ENCODE measurements around the gene PASK. TPM values are rescaled to one million over a fixed set of nuclear protein-coding genes. Genes with fewer than 3 reads are reported as not detected.

Gene PASK
- total and polyA plus RNA-seq, 8 donors, result 0.58 to 56.7 (median 5.9) TPM

DNA sequence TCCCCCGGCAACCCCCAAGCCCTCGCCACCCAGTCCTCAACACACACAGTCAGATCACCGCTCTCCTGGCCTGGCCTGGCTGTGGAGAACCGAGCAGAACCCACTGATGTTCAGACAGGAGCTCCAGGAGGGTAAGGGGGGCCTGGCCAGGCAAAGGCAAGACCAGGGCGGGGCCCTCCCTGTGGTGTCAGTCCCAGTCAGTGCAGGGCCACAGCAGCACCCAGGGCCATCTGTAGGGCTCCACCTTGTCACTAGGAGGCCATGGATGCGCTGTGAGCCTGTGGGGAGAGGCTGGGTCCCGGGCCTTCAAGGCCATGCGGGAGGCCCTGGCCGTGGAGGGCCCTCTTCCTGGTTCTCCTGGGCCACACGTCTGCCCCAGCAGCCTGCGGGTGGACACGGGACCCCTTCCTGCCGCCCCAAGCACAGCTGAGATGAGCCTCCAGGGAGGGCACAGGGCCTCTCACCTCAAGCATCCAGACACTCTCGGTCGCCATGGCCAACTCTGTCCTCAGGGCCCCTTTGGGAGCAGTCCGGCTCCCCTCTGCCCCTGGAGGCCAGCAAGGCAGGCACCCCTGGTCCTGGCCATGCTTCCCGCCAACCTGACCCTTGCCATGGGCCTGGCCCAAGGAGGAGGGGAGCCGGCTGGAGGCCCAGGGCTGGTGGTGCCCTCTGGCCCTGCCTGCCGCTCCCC lies 41.2 kb upstream of the PASK start:
- intact Hi-C loops (cut with DNase I; ENCODE audit: low total_unique reads), result no loop called here
- WGBS, 5 donors, result 84 to 91% (median 88%) methylated on average over 7 to 19 of the region's 19 CpGs
- no peak for TF ChIP-seq EP300 (IDR thresholded peaks at IDR 0.05)
- no peak for TF ChIP-seq POLR2AphosphoS5 (IDR thresholded peaks at IDR 0.05)
- TF ChIP-seq, protein P1, sequence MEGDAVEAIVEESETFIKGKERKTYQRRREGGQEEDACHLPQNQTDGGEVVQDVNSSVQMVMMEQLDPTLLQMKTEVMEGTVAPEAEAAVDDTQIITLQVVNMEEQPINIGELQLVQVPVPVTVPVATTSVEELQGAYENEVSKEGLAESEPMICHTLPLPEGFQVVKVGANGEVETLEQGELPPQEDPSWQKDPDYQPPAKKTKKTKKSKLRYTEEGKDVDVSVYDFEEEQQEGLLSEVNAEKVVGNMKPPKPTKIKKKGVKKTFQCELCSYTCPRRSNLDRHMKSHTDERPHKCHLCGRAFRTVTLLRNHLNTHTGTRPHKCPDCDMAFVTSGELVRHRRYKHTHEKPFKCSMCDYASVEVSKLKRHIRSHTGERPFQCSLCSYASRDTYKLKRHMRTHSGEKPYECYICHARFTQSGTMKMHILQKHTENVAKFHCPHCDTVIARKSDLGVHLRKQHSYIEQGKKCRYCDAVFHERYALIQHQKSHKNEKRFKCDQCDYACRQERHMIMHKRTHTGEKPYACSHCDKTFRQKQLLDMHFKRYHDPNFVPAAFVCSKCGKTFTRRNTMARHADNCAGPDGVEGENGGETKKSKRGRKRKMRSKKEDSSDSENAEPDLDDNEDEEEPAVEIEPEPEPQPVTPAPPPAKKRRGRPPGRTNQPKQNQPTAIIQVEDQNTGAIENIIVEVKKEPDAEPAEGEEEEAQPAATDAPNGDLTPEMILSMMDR (IDR thresholded peaks at IDR 0.05), result no peak
- no peak for TF ChIP-seq POLR2A (IDR thresholded peaks at IDR 0.05)

DNA sequence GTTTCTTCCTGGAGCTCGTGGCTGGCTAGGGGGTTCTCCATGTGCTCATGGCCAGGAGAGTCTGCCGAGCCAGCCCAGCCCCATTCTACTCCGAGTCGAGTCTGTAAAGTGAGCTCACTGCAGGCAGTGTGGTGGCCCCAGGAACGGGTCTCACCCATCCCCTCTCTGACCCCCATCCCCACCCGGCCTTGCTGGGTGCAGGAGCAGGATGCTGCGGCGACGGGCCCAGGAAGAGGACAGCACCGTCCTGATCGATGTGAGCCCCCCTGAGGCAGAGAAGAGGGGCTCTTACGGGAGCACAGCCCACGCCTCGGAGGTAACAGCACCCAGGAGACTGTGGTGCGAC lies 40.6 kb upstream of the PASK start:
- no peaks in the 10 kb centered on the region for H3K9me3 ChIP-seq
- no peak overlapping the region for H3K4me3 ChIP-seq
- no peak for DNase-seq
- 85 to 94% (median 88%) methylated on average over 10 to 15 of the region's 15 CpGs for WGBS, 5 donors
- no peak overlapping the region for H3K27ac ChIP-seq
- H3K36me3 ChIP-seq, result no peaks in the 10 kb centered on the region
- peaks cover 0 to 19% (median 0%) of the 10 kb centered on the region in 3 donors for H3K27me3 ChIP-seq
- TF ChIP-seq POLR2A (IDR thresholded peaks at IDR 0.05) (no peak), EP300 (IDR thresholded peaks at IDR 0.05) (no peak), POLR2AphosphoS5 (IDR thresholded peaks at IDR 0.05) (no peak)
- TF ChIP-seq, protein P1 (IDR thresholded peaks at IDR 0.05), result no peak
- intact Hi-C loops (cut with DNase I; ENCODE audit: low total_unique reads), result no loop called here
- H3K4me1 ChIP-seq, result peaks cover 0 to 33% (median 7%) of the 10 kb centered on the region in 4 donors

More for the DNA sequence above, 41.2 kb upstream of the PASK start:
- no peak for DNase-seq
- Histone ChIP-seq H3K36me3 (no peaks in the 10 kb centered on the region), H3K4me1 (peaks cover 0 to 33% (median 7%) of the 10 kb centered on the region in 4 donors), H3K4me3 (no peak overlapping the region), H3K9me3 (no peaks in the 10 kb centered on the region), H3K27me3 (peaks cover 0 to 19% (median 0%) of the 10 kb centered on the region in 3 donors), H3K27ac (peak overlapping the region in 1 of 5 donors; percentile 43)

DNA sequence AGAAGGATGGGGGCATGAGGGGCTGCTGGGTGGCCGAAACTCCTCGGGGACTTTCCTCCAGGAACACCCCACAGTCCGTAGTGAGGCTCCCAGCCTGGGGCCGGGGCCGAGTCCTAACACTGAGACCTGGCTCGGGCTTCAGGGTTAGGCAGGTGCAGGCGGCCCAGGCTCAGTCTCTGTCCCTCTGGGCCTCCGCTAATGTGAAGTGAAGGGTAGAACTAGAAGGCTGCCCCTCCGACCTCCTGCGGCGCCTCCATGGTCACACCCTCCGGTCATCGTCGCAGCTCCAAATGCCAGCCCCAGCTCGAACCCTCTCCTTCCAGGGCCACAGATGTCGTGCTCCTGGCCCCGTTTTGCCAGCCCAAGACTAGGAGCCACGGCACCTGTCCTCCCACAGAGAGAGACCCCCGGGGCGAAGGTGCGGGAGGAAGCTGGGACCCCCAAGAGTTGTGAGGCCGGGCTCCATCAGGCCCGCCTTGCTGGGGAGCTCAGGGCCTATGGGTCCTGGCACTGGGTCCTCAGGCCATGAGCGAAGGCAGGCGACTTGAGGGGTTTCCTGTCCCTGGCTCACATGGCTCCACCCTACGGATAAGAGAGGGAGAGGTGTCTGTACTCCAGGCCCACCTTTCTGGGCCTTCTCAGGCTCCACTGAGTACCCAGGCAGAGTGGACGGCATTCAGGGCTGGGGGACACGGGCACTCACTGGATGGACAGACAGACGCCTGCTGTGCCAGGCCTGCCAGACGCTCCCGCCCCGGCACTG lies 40.0 kb upstream of the PASK start:
- peaks cover 0 to 3% (median 0%) of the 10 kb centered on the region in 4 donors for H3K36me3 ChIP-seq
- no peak for DNase-seq
- TF ChIP-seq POLR2A (IDR thresholded peaks at IDR 0.05), result no peak
- TF ChIP-seq, protein P1 (IDR thresholded peaks at IDR 0.05), result no peak
- no peak for TF ChIP-seq EP300 (IDR thresholded peaks at IDR 0.05)
- TF ChIP-seq POLR2AphosphoS5 (IDR thresholded peaks at IDR 0.05), result no peak
- H3K4me3 ChIP-seq, result peak overlapping the region; percentile 6 to 34 (median 29)
- H3K27ac ChIP-seq, result peak overlapping the region in 3 of 5 donors; percentile 59 to 73 (median 62)
- WGBS, 5 donors, result 89 to 94% (median 92%) methylated on average over 24 to 32 of the region's 32 CpGs
- H3K27me3 ChIP-seq, result peaks cover 0 to 19% (median 0%) of the 10 kb centered on the region in 3 donors
- H3K4me1 ChIP-seq, result peaks cover 0 to 33% (median 7%) of the 10 kb centered on the region in 4 donors
- intact Hi-C loops (cut with DNase I; ENCODE audit: low total_unique reads), result no loop called here
- H3K9me3 ChIP-seq, result no peaks in the 10 kb centered on the region

DNA sequence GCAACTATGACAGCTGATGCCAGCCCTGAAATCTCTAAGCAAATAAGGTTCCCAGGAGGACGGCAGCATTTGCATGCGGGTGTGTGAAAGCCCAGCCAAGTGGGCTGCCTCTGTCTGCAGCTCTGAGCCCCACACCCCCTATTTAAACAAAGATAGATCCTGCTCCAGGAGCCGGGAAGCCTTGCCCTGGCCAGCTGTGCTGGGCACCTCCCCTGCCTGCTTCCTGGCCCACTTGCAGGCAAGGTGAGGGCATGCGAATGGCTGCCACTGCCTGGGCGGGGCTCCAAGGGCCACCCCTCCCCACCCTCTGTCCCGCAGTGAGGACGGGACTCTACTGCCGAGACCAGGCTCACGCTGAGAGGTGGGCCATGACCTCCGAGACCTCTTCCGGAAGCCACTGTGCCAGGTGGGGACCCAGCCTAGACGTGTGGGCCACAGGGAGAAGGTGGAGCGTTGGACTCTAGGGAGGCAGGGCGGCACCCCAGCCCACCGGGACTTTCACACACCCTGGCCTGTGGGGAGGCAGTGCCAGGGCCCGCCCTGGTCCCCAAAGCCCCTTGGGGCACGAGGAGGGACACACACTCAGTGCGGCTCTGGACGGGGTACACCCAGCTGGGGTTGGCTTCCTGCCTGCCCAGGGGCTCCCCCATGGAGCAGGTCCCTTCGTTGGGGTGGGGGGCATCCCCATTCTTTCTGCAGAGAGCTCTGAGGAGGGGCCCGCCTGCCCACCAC lies 39.3 kb upstream of the PASK start, which contains the start of gene ANO7:
Gene ANO7, plus strand, starts transcription at position 317 of the 732 bp plus-strand sequence. CDS start 1,387 bp downstream, outside the sequence.
- peaks cover 0 to 33% (median 7%) of the 10 kb centered on the region in 4 donors for H3K4me1 ChIP-seq
- no peaks in the 10 kb centered on the region for H3K9me3 ChIP-seq
- peak within 1 kb of the TSS; percentile 6 to 34 (median 29) for H3K4me3 ChIP-seq
- no peak for TF ChIP-seq POLR2A (IDR thresholded peaks at IDR 0.05)
- peak in 2 of 3 donors; percentile 12 to 61 for TF ChIP-seq POLR2AphosphoS5 (IDR thresholded peaks at IDR 0.05)
- TF ChIP-seq, protein P1 (IDR thresholded peaks at IDR 0.05), result no peak
- no peak for TF ChIP-seq EP300 (IDR thresholded peaks at IDR 0.05)
- H3K27me3 ChIP-seq, result peaks cover 0 to 19% (median 0%) of the 10 kb centered on the region in 3 donors
- H3K27ac ChIP-seq, result peak within 1 kb of the TSS; percentile 11 to 73 (median 62)
- intact Hi-C loops (cut with DNase I; ENCODE audit: low total_unique reads), result no loop called here
- 40 to 64% (median 47%) methylated on average over 5 to 21 of the region's 21 CpGs for WGBS, 5 donors
- peak; percentile 73 to 81 for DNase-seq
- peaks cover 0 to 11% (median 3%) of the 10 kb centered on the region in 4 donors for H3K36me3 ChIP-seq
